Neuronal stem cell (in vitro differentiated cells): Measurements from ENCODE around the gene SSUH2.

Source experiments
- DNase-seq: peaks from one replicate; pipeline ENCODE4 v3.0.0-alpha.2; 2013; ENCODE audit warnings: low spot score
- H2AFZ ChIP-seq: one replicate; pipeline ENCODE4 v1.6.1; 2013; ENCODE audit warnings: mild to moderate bottlenecking, low read length, inconsistent platforms
- H2AK5ac ChIP-seq: 2 replicates; pipeline ENCODE4 v1.6.1; 2013; ENCODE audit warnings: low read depth, mild to moderate bottlenecking, inconsistent platforms, low read length, moderate library complexity, mixed read lengths
- H2BK120ac ChIP-seq: 2 replicates; pipeline ENCODE4 v1.6.1; 2013; ENCODE audit warnings: low read depth, mild to moderate bottlenecking, inconsistent platforms, low read length, moderate library complexity, mixed read lengths
- H2BK12ac ChIP-seq: one replicate; pipeline ENCODE4 v1.6.1; 2013; ENCODE audit warnings: low read length, inconsistent platforms
- H2BK15ac ChIP-seq: 2 replicates; pipeline ENCODE4 v1.6.1; 2013; ENCODE audit warnings: mild to moderate bottlenecking, low read length, inconsistent platforms, mixed read lengths
- H2BK5ac ChIP-seq: one replicate; pipeline ENCODE4 v1.6.1; 2013; ENCODE audit warnings: inconsistent platforms, mild to moderate bottlenecking, low read length, moderate library complexity
- H3K14ac ChIP-seq: one replicate; pipeline ENCODE4 v1.6.1; 2013; ENCODE audit warnings: low read length, inconsistent platforms
- H3K18ac ChIP-seq: 2 replicates; pipeline ENCODE4 v1.6.1; 2013; ENCODE audit warnings: low read length, inconsistent platforms
- H3K23ac ChIP-seq: 2 replicates; pipeline ENCODE4 v1.6.1; 2013; ENCODE audit warnings: low read depth, mild to moderate bottlenecking, mixed read lengths, low read length, inconsistent platforms; ENCODE audit not compliant: poor library complexity
- H3K27ac ChIP-seq: replicated peaks from 3 replicates; pipeline ENCODE4 v1.5.1; 2013; ENCODE audit warnings: low read length, inconsistent platforms
- H3K27me3 ChIP-seq, 3 experiments: 2 replicates each; pipeline ENCODE4 v1.6.1; 2013; ENCODE audit warnings: low read length in 3 of 3, mild to moderate bottlenecking in 2 of 3, inconsistent platforms in 1 of 3, low read depth in 1 of 3, mixed read lengths in 1 of 3, moderate library complexity in 1 of 3; ENCODE audit not compliant: control insufficient read depth in 3 of 3, insufficient read depth in 3 of 3
- H3K36me3 ChIP-seq, 2 donors: replicated peaks in 1 of 2; 2 replicates each; pipeline ENCODE4 v1.6.1; 2013; ENCODE audit warnings: low read length in 2 of 2; ENCODE audit not compliant: control insufficient read depth in 2 of 2, insufficient read depth in 2 of 2
- H3K4ac ChIP-seq: 2 replicates; pipeline ENCODE4 v1.6.1; 2013; ENCODE audit warnings: inconsistent platforms, mild to moderate bottlenecking, low read length, moderate library complexity
- H3K4me1 ChIP-seq, 2 donors: 1 replicate in 1 of 2; 2 replicates in 1 of 2; pipeline ENCODE4 v1.6.1; 2013; ENCODE audit warnings: low read length in 2 of 2, low read depth in 1 of 2; ENCODE audit not compliant: control insufficient read depth in 2 of 2, insufficient read depth in 1 of 2
- H3K4me2 ChIP-seq: one replicate; pipeline ENCODE4 v1.6.1; 2013; ENCODE audit warnings: mild to moderate bottlenecking, low read length, inconsistent platforms; ENCODE audit not compliant: insufficient read depth, poor library complexity, severe bottlenecking
- H3K4me3 ChIP-seq, 2 donors: 2 replicates each; pipeline ENCODE4 v1.5.1; 2013; ENCODE audit warnings: low read length in 2 of 2, mild to moderate bottlenecking in 2 of 2, inconsistent platforms in 1 of 2, moderate library complexity in 1 of 2
- H3K79me1 ChIP-seq: one replicate; pipeline ENCODE4 v1.6.1; 2013; ENCODE audit warnings: low read depth, mild to moderate bottlenecking, inconsistent platforms, low read length, moderate library complexity
- H3K9ac ChIP-seq: one replicate; pipeline ENCODE4 v1.6.1; 2013; ENCODE audit warnings: mild to moderate bottlenecking, low read depth, low read length, inconsistent platforms; ENCODE audit not compliant: poor library complexity
- H3K9me3 ChIP-seq, 2 donors: replicated peaks in 1 of 2; 2 replicates each; pipeline versions ENCODE3 to v1.6.1; 2013; ENCODE audit warnings: low read length in 2 of 2, mild to moderate bottlenecking in 2 of 2, inconsistent platforms in 1 of 2, low read depth in 1 of 2, mixed read lengths in 1 of 2, moderate library complexity in 1 of 2; ENCODE audit not compliant: control insufficient read depth in 2 of 2, insufficient read depth in 1 of 2
- H4K8ac ChIP-seq: one replicate; pipeline ENCODE4 v1.6.1; 2013; ENCODE audit warnings: low read depth, mild to moderate bottlenecking, inconsistent platforms, low read length, moderate library complexity
- H4K91ac ChIP-seq: one replicate; pipeline ENCODE4 v1.6.1; 2013; ENCODE audit warnings: low read length, low read depth, mild to moderate bottlenecking, inconsistent platforms; ENCODE audit not compliant: poor library complexity
- WGBS, 2 donors: extraction: QIAGEN DNeasy Blood & Tissue Kit; methylation state at CpG; one replicate each; pipeline ENCODE4 v1.1.7; 2013; ENCODE audit warnings: missing lambda C conversion rate in 2 of 2, mixed read lengths in 1 of 2; ENCODE audit not compliant: insufficient read length in 2 of 2, insufficient replicate concordance in 1 of 2; ENCODE audit errors: extremely low coverage in 2 of 2; 5-methylcytosine and 5-hydroxymethylcytosine counted together

Gene SSUH2

DNA sequence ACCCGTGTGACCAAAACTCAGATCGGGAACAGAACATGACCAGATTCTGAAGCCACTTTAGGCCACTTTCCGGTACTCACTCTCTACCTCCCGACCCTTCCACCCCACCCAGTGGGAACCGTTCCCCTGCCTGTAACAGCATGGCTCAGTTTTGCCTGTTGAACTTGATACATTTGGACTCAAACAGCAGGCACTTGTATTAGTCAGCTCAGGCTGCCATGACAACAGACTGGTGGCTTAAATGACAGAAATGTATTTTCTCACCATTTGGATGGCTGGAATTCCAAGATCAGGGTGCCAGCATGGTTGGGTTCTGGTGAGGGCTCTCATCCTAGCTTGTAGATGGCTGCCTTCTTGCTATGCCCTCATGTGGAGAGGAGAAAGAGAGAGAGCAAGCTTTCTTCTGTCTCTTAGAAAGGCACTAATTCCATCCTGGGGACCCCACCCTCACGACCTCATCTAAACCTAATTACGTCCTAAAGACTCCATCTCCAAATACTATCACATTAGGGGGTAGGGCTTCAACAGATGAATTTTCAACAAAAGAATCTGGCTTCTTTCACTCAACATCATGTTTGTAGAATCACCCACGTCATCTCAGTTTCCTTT lies 9.3 kb upstream of the SSUH2 start:
- Histone ChIP-seq H4K91ac (no peak overlapping the region), H3K9ac (no peak overlapping the region), H3K79me1 (no peaks in the 10 kb centered on the region), H3K23ac (no peak overlapping the region), H3K14ac (no peak overlapping the region), H2AK5ac (no peak overlapping the region), H3K9me3 (peaks cover 0 to 10% of the 10 kb centered on the region in 2 donors), H2BK5ac (no peak overlapping the region), H3K18ac (no peak overlapping the region), H3K27me3 (no peaks in the 10 kb centered on the region), H3K4me2 (no peak overlapping the region), H3K4me1 (peaks cover 12 to 27% of the 10 kb centered on the region in 2 donors), H2BK120ac (no peak overlapping the region), H3K4me3 (no peak overlapping the region), H3K36me3 (no peaks in the 10 kb centered on the region), H2BK15ac (no peak overlapping the region), H3K27ac (no peak overlapping the region), H4K8ac (no peak overlapping the region), H2BK12ac (no peak overlapping the region), H3K4ac (no peak overlapping the region), H2AFZ (no peak overlapping the region)
- no peak for DNase-seq
- WGBS, 2 donors, result no CpG with 5 or more reads among the region's 8 CpGs

DNA sequence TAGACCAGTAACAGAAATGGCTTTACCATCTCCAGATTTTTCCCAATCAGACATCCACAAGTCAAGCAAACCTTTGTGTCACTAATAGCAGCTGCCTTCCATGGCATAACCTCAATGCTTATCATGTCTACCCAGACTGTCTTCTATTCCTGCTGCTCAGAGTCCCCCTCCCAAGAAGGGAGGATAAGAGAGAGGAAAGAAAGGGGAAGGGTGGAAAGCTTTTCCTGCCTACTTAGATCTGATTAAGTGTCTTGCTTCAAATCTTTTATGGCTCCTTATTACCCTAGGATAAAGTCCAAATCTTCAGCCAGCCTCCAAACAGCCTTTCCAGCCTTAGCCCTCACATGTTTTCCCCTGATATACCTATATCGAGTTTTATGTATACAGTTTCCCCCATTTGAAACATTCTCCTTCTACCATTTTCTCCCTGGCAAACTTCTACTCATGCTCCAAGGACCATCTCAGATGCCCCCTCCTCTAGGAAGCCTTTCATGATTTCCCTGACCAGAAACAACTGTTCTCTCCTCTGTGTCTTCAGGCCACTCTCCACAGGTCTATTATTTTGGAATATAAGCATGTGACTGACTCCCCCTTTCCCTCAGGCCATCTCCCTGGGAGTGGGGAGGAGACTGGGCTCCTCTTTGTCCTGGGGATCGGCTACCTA lies 7.9 kb upstream of the SSUH2 start:
- WGBS, 2 donors, result no CpG with 5 or more reads among the region's 2 CpGs
- Histone ChIP-seq H3K27ac (no peak overlapping the region), H3K14ac (no peak overlapping the region), H3K4me2 (no peak overlapping the region), H3K4ac (no peak overlapping the region), H3K36me3 (no peaks in the 10 kb centered on the region), H3K27me3 (no peaks in the 10 kb centered on the region), H3K4me3 (no peak overlapping the region), H3K18ac (no peak overlapping the region), H3K79me1 (no peaks in the 10 kb centered on the region), H3K9ac (no peak overlapping the region), H2AK5ac (no peak overlapping the region), H2BK12ac (no peak overlapping the region), H2AFZ (no peak overlapping the region), H2BK120ac (no peak overlapping the region), H2BK15ac (no peak overlapping the region), H3K4me1 (peaks cover 8 to 17% of the 10 kb centered on the region in 2 donors), H2BK5ac (no peak overlapping the region), H3K9me3 (peaks cover 0 to 10% of the 10 kb centered on the region in 2 donors), H4K8ac (no peak overlapping the region), H3K23ac (no peak overlapping the region), H4K91ac (no peak overlapping the region)
- DNase-seq, result no peak

DNA sequence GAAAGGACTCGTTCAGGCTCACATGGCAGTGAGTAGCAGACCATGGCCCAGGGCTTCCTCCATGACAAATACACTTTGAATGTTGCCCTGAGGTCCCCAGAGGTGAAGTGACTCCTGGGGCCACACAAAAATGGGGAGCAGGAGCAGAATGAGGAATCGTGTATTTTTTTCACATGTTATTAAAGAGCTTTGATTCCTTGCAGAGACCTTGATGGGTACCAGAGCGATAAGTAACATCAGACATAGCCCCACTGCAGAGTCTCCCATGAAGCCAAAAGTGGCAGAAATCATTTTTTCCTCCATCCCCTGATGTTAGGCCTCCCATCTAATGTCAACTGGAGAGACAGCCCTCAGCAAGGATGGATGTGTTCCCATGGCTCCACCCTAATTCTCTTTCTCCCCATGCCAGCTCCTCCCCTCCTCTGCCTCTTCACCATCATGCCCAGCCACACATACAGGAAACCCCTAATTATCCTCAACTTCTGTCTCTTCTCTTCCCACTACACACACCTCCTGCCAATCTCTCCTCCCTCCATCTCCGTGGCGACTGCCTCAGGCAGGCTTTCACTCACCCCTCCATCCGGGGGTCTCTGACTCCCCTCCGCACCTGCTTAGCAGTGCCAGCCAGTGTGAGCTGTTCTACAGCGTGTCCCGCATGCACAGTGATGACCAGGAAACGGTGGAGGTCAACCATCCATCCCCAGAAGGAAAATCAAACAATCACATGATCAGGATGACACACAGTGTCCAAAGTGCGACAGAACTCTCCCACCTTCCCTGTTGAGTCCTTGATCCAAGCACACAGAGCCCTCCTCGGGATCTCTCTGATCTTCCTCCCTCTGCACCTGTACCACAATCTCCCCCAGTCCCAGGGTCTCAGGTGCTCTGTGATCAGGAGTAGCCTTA lies 7.1 kb upstream of the SSUH2 start:
- H3K4ac ChIP-seq, result no peak overlapping the region
- no peak overlapping the region for H2AFZ ChIP-seq
- no peak overlapping the region for H3K4me3 ChIP-seq
- H3K14ac ChIP-seq, result no peak overlapping the region
- H3K79me1 ChIP-seq, result no peaks in the 10 kb centered on the region
- no CpG with 5 or more reads among the region's 12 CpGs for WGBS, 2 donors
- H3K18ac ChIP-seq, result no peak overlapping the region
- no peak overlapping the region for H3K4me2 ChIP-seq
- no peak overlapping the region for H2BK15ac ChIP-seq
- no peak overlapping the region for H3K23ac ChIP-seq
- H2BK120ac ChIP-seq, result no peak overlapping the region
- H2BK12ac ChIP-seq, result no peak overlapping the region
- H2AK5ac ChIP-seq, result no peak overlapping the region
- H4K8ac ChIP-seq, result no peak overlapping the region
- H3K36me3 ChIP-seq, result no peaks in the 10 kb centered on the region
- H3K27me3 ChIP-seq, result no peaks in the 10 kb centered on the region
- no peak overlapping the region for H3K9ac ChIP-seq
- peaks cover 8 to 17% of the 10 kb centered on the region in 2 donors for H3K4me1 ChIP-seq
- H2BK5ac ChIP-seq, result no peak overlapping the region
- no peak overlapping the region for H3K27ac ChIP-seq
- no peak for DNase-seq
- peaks cover 0 to 10% of the 10 kb centered on the region in 2 donors for H3K9me3 ChIP-seq
- H4K91ac ChIP-seq, result no peak overlapping the region
